H1 (cell line): ENCODE measurements around the gene ARPC2. TPM values are rescaled to one million over a fixed set of nuclear protein-coding genes. Genes with fewer than 3 reads are reported as not detected.

Experiments used
- BCL11A ChIP-seq, 2 experiments: IDR thresholded peaks; one replicate each; pipeline ENCODE4 v1.6.1; 2011; ENCODE audit warnings: low read depth in 2 of 2, low read length in 2 of 2, mild to moderate bottlenecking in 2 of 2
- CTBP2 ChIP-seq: IDR thresholded peaks from 2 replicates; pipeline ENCODE4 v1.7.0; 2011; ENCODE audit warnings: borderline replicate concordance, mild to moderate bottlenecking, moderate library complexity, mixed read lengths, low read length; ENCODE audit not compliant: insufficient read depth, insufficient read length
- POLR2A ChIP-seq, 2 experiments: IDR thresholded peaks; 1 replicate in 1 of 2; 2 replicates in 1 of 2; pipeline ENCODE4 v1.6.1; 2011; ENCODE audit warnings: low read depth in 2 of 2, low read length in 2 of 2, mild to moderate bottlenecking in 2 of 2; ENCODE audit errors: control extremely low read depth in 1 of 2
- TEAD4 ChIP-seq: IDR thresholded peaks from 2 replicates; pipeline ENCODE4 v1.6.1; 2012; ENCODE audit warnings: low read depth, low read length, inconsistent platforms, mixed read lengths
- polyA plus RNA-seq, 7 experiments: library from polyadenylated mRNA; depleted of rRNA in 3 of 7; stranded (reverse) in 5 of 7; unstranded in 2 of 7; fragments of >200 nt in 5 of 7; fragments of 200-250 nt in 2 of 7; gene quantifications; 1 replicate in 5 of 7; 2 replicates in 1 of 7; 4 replicates in 1 of 7; pipeline versions ENCODE4 v1.2.1 to v1.2.3, GENCODE V29; 2011 to 2013; ENCODE audit warnings: missing spikeins in 2 of 7, mixed read lengths in 2 of 7
- total RNA-seq: library from RNA; stranded (reverse); fragmentation: NEBNext Ultra II Directional; extraction: Animal tissue kit (Norgen Biotek cat#: 25700); gene quantifications from 2 replicates; pipeline ENCODE4 v1.2.1, GENCODE V29; 2021

The ARPC2 gene
- total and polyA plus RNA-seq, 2 of the 8 experiments (the other 6 are each of a cell fraction or from before 2014, with no cell fraction given) = 174 to 195 TPM

DNA sequence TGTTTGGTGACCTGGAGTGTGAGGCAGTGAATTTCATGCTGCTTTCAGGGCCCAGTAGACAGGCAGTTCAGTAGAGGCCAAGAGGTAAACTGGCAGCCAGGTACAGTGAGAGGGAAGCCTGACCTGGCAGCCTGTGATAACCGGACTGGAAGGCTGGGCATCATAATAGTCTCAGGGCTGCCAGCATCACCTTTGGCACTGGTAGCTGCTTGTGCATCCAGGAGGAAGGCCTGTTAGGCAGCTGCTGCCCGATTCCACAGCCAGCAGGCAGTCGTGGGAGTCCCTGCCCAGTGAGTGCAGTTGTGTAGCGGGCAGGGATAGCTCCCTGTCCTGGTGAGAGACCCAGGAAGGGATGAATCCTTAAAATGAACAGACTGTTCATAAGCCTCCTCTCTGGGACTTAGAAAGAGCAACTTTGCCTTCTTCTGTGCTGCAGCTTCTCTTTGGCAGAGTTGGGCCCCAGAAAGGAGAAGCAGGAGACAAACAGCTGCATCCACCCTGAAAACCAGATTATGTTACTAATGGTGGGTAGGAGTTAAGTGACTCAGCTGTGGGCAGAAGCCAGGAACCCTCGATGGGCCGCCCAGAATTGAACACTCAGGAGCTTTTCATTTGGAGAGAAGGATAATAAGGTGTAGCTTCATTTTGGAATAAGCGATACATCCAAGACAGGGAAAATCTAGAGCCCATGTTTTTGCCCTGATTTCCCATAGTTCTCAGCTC is 35.7 kb downstream of the ARPC2 start (continued):
- TF ChIP-seq BCL11A (IDR thresholded peaks at IDR 0.05; ENCODE audit: low read depth in 2 of 2, low read length in 2 of 2) = no peak
- no peak for TF ChIP-seq TEAD4
- TF ChIP-seq POLR2A (IDR thresholded peaks at IDR 0.05; ENCODE audit: control extremely low read depth in 1 of 2, low read depth in 2 of 2, low read length in 2 of 2) = no peak
- no peak for TF ChIP-seq CTBP2
